Fibroblast of lung (primary cell): ENCODE measurements around the gene CDYL2. TPM values are rescaled to one million over a fixed set of nuclear protein-coding genes. Genes with fewer than 3 reads are reported as not detected.

Source experiments
- DNase-seq, 2 donors: peaks; one replicate each; pipeline versions ENCODE4 v3.0.0 to v3.0.0-alpha.2; 2010; ENCODE audit warnings: low read depth in 2 of 2
- H2AFZ ChIP-seq: 2 replicates; pipeline ENCODE4 v1.5.1; 2012; ENCODE audit warnings: low read length, control low read depth, inconsistent platforms
- H3K27ac ChIP-seq: 2 replicates; pipeline ENCODE4 v1.5.1; 2011; ENCODE audit warnings: low read length, control low read depth; ENCODE audit not compliant: insufficient read depth
- H3K27me3 ChIP-seq: 2 replicates; pipeline ENCODE4 v1.5.1; 2011; ENCODE audit warnings: mild to moderate bottlenecking, low read length; ENCODE audit not compliant: control insufficient read depth, insufficient read depth
- H3K36me3 ChIP-seq: 2 replicates; pipeline ENCODE4 v1.5.1; 2011; ENCODE audit warnings: low read length; ENCODE audit not compliant: control insufficient read depth, insufficient read depth
- H3K4me1 ChIP-seq: 2 replicates; pipeline ENCODE4 v1.5.1; 2011; ENCODE audit warnings: low read length; ENCODE audit not compliant: control insufficient read depth, insufficient read depth; ENCODE audit errors: extremely low read depth
- H3K4me2 ChIP-seq: 2 replicates; pipeline ENCODE4 v1.5.1; 2011; ENCODE audit warnings: low read length, control low read depth; ENCODE audit not compliant: insufficient read depth; ENCODE audit errors: extremely low read depth
- H3K4me3 ChIP-seq, 4 experiments: fragments of 200-600 bp in 1 of 4; sonication (generic) in 1 of 4; replicated peaks in 1 of 4; 2 replicates each; pipeline ENCODE4 v1.5.1; 2011 to 2016; ENCODE audit warnings: low read length in 4 of 4, low read depth in 3 of 4, mild to moderate bottlenecking in 3 of 4, control low read depth in 2 of 4, inconsistent platforms in 1 of 4, mixed read lengths in 1 of 4; ENCODE audit not compliant: insufficient read depth in 1 of 4; ENCODE audit errors: control extremely low read depth in 1 of 4
- H3K79me2 ChIP-seq: 2 replicates; pipeline ENCODE4 v1.5.1; 2012; ENCODE audit warnings: mild to moderate bottlenecking, low read length, inconsistent platforms; ENCODE audit not compliant: control insufficient read depth, insufficient read depth
- H3K9ac ChIP-seq: 2 replicates; pipeline ENCODE4 v1.5.1; 2011; ENCODE audit warnings: mild to moderate bottlenecking, low read length, control low read depth; ENCODE audit not compliant: insufficient read depth
- H3K9me3 ChIP-seq: 2 replicates; pipeline ENCODE4 v1.5.1; 2012; ENCODE audit warnings: low read depth, low read length; ENCODE audit not compliant: control insufficient read depth, insufficient read depth
- H4K20me1 ChIP-seq: 2 replicates; pipeline ENCODE4 v1.5.1; 2011; ENCODE audit warnings: low read length; ENCODE audit not compliant: control insufficient read depth, insufficient read depth; ENCODE audit errors: extremely low read depth
- CTCF ChIP-seq, 2 donors: IDR thresholded peaks in 1 of 2; conservative IDR thresholded peaks in 1 of 2; 1 replicate in 1 of 2; 2 replicates in 1 of 2; pipeline ENCODE4 v1.5.1; 2011 to 2012; ENCODE audit warnings: low read length in 2 of 2, control low read depth in 1 of 2, inconsistent platforms in 1 of 2, low read depth in 1 of 2, mild to moderate bottlenecking in 1 of 2
- EZH2 ChIP-seq: IDR thresholded peaks from 2 replicates; pipeline ENCODE4 v1.5.1; 2012; ENCODE audit warnings: low read length, control low read depth, mild to moderate bottlenecking; ENCODE audit errors: missing control alignments
- polyA plus RNA-seq, 2 donors: library from polyadenylated mRNA; depleted of rRNA in 1 of 2; stranded (reverse) in 1 of 2; unstranded in 1 of 2; fragments of >200 nt; gene quantifications; 2 replicates each; pipeline ENCODE4 v1.2.1, GENCODE V29; 2011 to 2012; ENCODE audit warnings: missing spikeins in 1 of 2
- total RNA-seq: library from RNA; depleted of rRNA; stranded (reverse); fragments of >200 nt; gene quantifications from 2 replicates; pipeline ENCODE4 v1.2.1, GENCODE V29; 2014

Gene CDYL2
- total and polyA plus RNA-seq, 2 donors (not counting 1 experiment from before 2014, with no cell fraction given): 1.1 to 3.5 TPM

GRCh38 chr16:80615735-80616134 lies 188.7 kb downstream of the CDYL2 start:
- Histone ChIP-seq H3K4me1 (no peaks in the 10 kb centered on the region), H2AFZ (no peak overlapping the region)

DNA sequence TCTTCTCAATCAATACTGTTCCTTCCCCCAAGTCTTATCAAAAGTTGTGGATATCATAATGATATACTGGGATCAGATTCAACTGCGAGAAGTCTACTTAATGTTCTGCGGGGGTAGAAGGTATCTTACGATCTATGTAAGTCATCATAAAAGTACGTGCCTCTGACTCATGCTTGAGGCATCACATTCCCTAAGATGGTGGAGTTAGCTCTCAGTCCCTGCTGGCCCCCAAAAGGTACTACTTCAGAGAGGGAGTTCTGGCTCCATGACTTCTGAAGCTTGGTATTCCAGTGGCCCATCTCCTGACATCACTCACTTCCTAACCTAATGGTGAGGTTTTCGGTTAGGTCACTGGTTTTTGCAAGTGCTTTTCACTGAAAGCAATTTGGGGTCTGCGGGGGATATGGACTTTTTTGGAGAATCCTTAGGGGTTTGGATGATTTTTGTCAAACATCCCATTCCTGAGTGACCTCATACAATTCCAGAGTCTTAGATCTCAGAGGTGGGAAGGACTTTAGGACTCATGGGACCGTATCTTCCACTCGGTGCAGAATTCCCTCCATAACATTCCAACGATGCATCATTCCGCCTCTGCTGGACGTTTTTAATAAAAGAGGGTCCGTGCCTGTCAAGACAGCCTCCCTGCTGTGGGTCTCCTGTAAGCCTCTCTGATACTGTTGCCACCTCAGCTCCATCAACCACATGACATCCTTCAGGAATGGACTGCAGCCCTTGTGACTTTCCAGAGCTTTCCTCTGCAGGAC lies 189.3 kb downstream of the CDYL2 start:
- Histone ChIP-seq H3K9ac (no peak overlapping the region), H3K27ac (no peak overlapping the region), H3K4me1 (no peaks in the 10 kb centered on the region), H3K4me2 (no peak overlapping the region), H3K79me2 (no peaks in the 10 kb centered on the region), H3K36me3 (no peaks in the 10 kb centered on the region), H3K9me3 (no peaks in the 10 kb centered on the region), H3K27me3 (no peaks in the 10 kb centered on the region), H2AFZ (no peak overlapping the region), H4K20me1 (no peaks in the 10 kb centered on the region), H3K4me3 (no peak overlapping the region)
- DNase-seq: peak; percentile 42 to 99
- no peak for TF ChIP-seq EZH2
- TF ChIP-seq CTCF (conservative IDR thresholded peaks at IDR 0.05 in 1 of 2, IDR thresholded peaks at IDR 0.05 in 1 of 2; ENCODE audit: low read depth in 1 of 2, low read length in 2 of 2): peak in 1 of 2 donors; percentile 16

More at GRCh38 chr16:80615735-80616134, 188.7 kb downstream of the CDYL2 start:
- H3K36me3 ChIP-seq: no peaks in the 10 kb centered on the region
- H3K79me2 ChIP-seq: no peaks in the 10 kb centered on the region
- no peaks in the 10 kb centered on the region for H4K20me1 ChIP-seq
- no peak overlapping the region for H3K4me3 ChIP-seq
- H3K27me3 ChIP-seq: no peaks in the 10 kb centered on the region
- no peak overlapping the region for H3K4me2 ChIP-seq
- TF ChIP-seq CTCF (conservative IDR thresholded peaks at IDR 0.05 in 1 of 2, IDR thresholded peaks at IDR 0.05 in 1 of 2; ENCODE audit: low read depth in 1 of 2, low read length in 2 of 2) (no peak), EZH2 (no peak)
- no peaks in the 10 kb centered on the region for H3K9me3 ChIP-seq
- DNase-seq: no peak
- no peak overlapping the region for H3K9ac ChIP-seq
- no peak overlapping the region for H3K27ac ChIP-seq

- Histone ChIP-seq H3K79me2 (no peaks in the 10 kb centered on the region), H3K4me2 (no peak overlapping the region), H3K27me3 (no peaks in the 10 kb centered on the region), H2AFZ (no peak overlapping the region), H4K20me1 (no peaks in the 10 kb centered on the region), H3K27ac (no peak overlapping the region), H3K4me1 (no peaks in the 10 kb centered on the region), H3K9me3 (no peaks in the 10 kb centered on the region), H3K36me3 (no peaks in the 10 kb centered on the region), H3K9ac (no peak overlapping the region), H3K4me3 (no peak overlapping the region)
- TF ChIP-seq EZH2: no peak
- no peak for DNase-seq
These were observed 191.9 kb downstream of the CDYL2 start for GRCh38 chr16:80612461-80613017.
